Measurements from ENCODE around the gene PNCK. TPM values are rescaled to one million over a fixed set of nuclear protein-coding genes. Genes with fewer than 3 reads are reported as not detected.

The PNCK gene
- total RNA-seq, 1 donor = 0.36 TPM

DNA sequence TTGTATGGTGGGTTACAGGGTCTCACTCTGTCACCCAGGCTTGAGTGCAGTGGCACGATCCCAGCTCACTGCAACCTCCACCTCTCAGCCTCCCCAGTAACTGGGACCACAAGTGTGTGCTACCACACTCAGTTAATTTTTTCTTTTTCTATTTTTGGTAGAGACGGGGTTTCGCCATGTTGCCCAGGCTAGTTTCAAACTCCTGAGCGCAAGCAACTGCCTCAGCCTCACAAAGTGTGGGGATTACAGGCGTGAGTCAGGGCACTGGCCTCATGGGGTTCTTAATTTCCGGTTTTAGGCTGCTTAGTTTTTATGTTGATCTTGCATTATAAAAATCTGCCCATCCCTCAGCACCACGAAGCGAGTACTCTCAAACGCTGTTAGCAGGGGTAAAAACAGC is 43.8 kb upstream of the PNCK start:
- TF ChIP-seq CTCF (IDR thresholded peaks at IDR 0.05; ENCODE audit: extremely low read depth, low read depth, low read length) = no peak
- no peak for DNase-seq (ENCODE audit: insufficient read length, low spot score, missing footprints)
- Histone ChIP-seq H3K36me3 (ENCODE audit: insufficient read depth, low read length) (peaks cover 44% of the 10 kb centered on the region), H3K27me3 (ENCODE audit: insufficient read depth, low read length) (no peaks in the 10 kb centered on the region), H3K4me2 (ENCODE audit: insufficient read depth, low read length) (no peak overlapping the region), H2AFZ (ENCODE audit: low read length) (no peak overlapping the region), H3K27ac (ENCODE audit: low read depth, low read length) (no peak overlapping the region), H3K4me1 (ENCODE audit: insufficient read depth, low read length) (peaks cover 5% of the 10 kb centered on the region), H3K79me2 (ENCODE audit: insufficient read depth, low read length) (peaks cover 35% of the 10 kb centered on the region), H4K20me1 (ENCODE audit: insufficient read depth, low read length) (peaks cover 10% of the 10 kb centered on the region), H3K9me3 (ENCODE audit: low read depth, low read length) (no peaks in the 10 kb centered on the region), H3K4me3 (ENCODE audit: insufficient read depth, low read length) (no peak overlapping the region)

- Histone ChIP-seq H3K27ac (ENCODE audit: low read depth, low read length) (no peak overlapping the region), H3K9me3 (ENCODE audit: low read depth, low read length) (no peaks in the 10 kb centered on the region), H3K27me3 (ENCODE audit: insufficient read depth, low read length) (no peaks in the 10 kb centered on the region), H3K4me2 (ENCODE audit: insufficient read depth, low read length) (no peak overlapping the region), H3K4me3 (ENCODE audit: insufficient read depth, low read length) (no peak overlapping the region), H3K79me2 (ENCODE audit: insufficient read depth, low read length) (peaks cover 11% of the 10 kb centered on the region), H2AFZ (ENCODE audit: low read length) (no peak overlapping the region), H4K20me1 (ENCODE audit: insufficient read depth, low read length) (peaks cover 7% of the 10 kb centered on the region), H3K36me3 (ENCODE audit: insufficient read depth, low read length) (peaks cover 29% of the 10 kb centered on the region), H3K4me1 (ENCODE audit: insufficient read depth, low read length) (no peaks in the 10 kb centered on the region)
- DNase-seq (ENCODE audit: insufficient read length, low spot score, missing footprints) = no peak
- no peak for TF ChIP-seq CTCF (IDR thresholded peaks at IDR 0.05; ENCODE audit: extremely low read depth, low read depth, low read length)
Observed at GRCh38 chrX:153714256-153714655, 40.6 kb upstream of the PNCK start.

- TF ChIP-seq CTCF (IDR thresholded peaks at IDR 0.05; ENCODE audit: extremely low read depth, low read depth, low read length) = no peak
- Histone ChIP-seq H3K4me2 (ENCODE audit: insufficient read depth, low read length) (no peak overlapping the region), H3K79me2 (ENCODE audit: insufficient read depth, low read length) (no peaks in the 10 kb centered on the region), H3K4me3 (ENCODE audit: insufficient read depth, low read length) (no peak overlapping the region), H2AFZ (ENCODE audit: low read length) (no peak overlapping the region), H3K36me3 (ENCODE audit: insufficient read depth, low read length) (peaks cover 17% of the 10 kb centered on the region), H3K27me3 (ENCODE audit: insufficient read depth, low read length) (no peaks in the 10 kb centered on the region), H4K20me1 (ENCODE audit: insufficient read depth, low read length) (peaks cover 17% of the 10 kb centered on the region), H3K27ac (ENCODE audit: low read depth, low read length) (no peak overlapping the region), H3K4me1 (ENCODE audit: insufficient read depth, low read length) (no peaks in the 10 kb centered on the region), H3K9me3 (ENCODE audit: low read depth, low read length) (no peaks in the 10 kb centered on the region)
- DNase-seq (ENCODE audit: insufficient read length, low spot score, missing footprints) = no peak
Observed at GRCh38 chrX:153709726-153710674, 36.4 kb upstream of the PNCK start.

GRCh38 chrX:153708415-153708814 is 34.8 kb upstream of the PNCK start:
- peak; percentile 57 for TF ChIP-seq CTCF (IDR thresholded peaks at IDR 0.05; ENCODE audit: extremely low read depth, low read depth, low read length)
- Histone ChIP-seq H3K4me2 (ENCODE audit: insufficient read depth, low read length) (no peak overlapping the region), H3K27me3 (ENCODE audit: insufficient read depth, low read length) (no peaks in the 10 kb centered on the region), H3K27ac (ENCODE audit: low read depth, low read length) (no peak overlapping the region), H3K4me3 (ENCODE audit: insufficient read depth, low read length) (no peak overlapping the region), H3K79me2 (ENCODE audit: insufficient read depth, low read length) (no peaks in the 10 kb centered on the region), H3K4me1 (ENCODE audit: insufficient read depth, low read length) (no peaks in the 10 kb centered on the region), H3K9me3 (ENCODE audit: low read depth, low read length) (no peaks in the 10 kb centered on the region), H2AFZ (ENCODE audit: low read length) (no peak overlapping the region), H4K20me1 (ENCODE audit: insufficient read depth, low read length) (peaks cover 14% of the 10 kb centered on the region), H3K36me3 (ENCODE audit: insufficient read depth, low read length) (peaks cover 4% of the 10 kb centered on the region)
- DNase-seq (ENCODE audit: insufficient read length, low spot score, missing footprints) = peak; percentile 95
